GM23338 (cell line): ENCODE measurements around the gene ISG15. TPM values are rescaled to one million over a fixed set of nuclear protein-coding genes. Genes with fewer than 3 reads are reported as not detected.

ENCODE experiments used
- ATAC-seq: fragments of 200-7000 bp; cut with Tn5 transposase; 3 replicates; pipeline ENCODE4 v1.9.1; 2020
- DNase-seq: peaks from one replicate; pipeline ENCODE4 v3.0.0-alpha.2; 2015; ENCODE audit warnings: low spot score
- H2AFZ ChIP-seq: fragments of 200-600 bp; sonication (generic); 2 replicates; pipeline ENCODE4 v1.8.0; 2016; ENCODE audit warnings: antibody characterized with exemption, mild to moderate bottlenecking, moderate library complexity
- H3F3A ChIP-seq: fragments of 200-600 bp; sonication (generic); replicated peaks from 2 replicates; pipeline ENCODE4 v1.8.0; 2017; ENCODE audit warnings: antibody characterized with exemption, mixed run types, low read depth
- H3K27ac ChIP-seq: fragments of 200-600 bp; sonication (generic); 2 replicates; pipeline ENCODE4 v1.6.1; 2016; ENCODE audit warnings: low read depth
- H3K27me3 ChIP-seq: fragments of 200-600 bp; sonication (generic); 2 replicates; pipeline ENCODE4 v1.8.0; 2016; ENCODE audit warnings: mild to moderate bottlenecking, mixed run types, moderate library complexity; ENCODE audit not compliant: insufficient read depth
- H3K36me3 ChIP-seq: fragments of 200-600 bp; sonication (generic); 2 replicates; pipeline ENCODE4 v1.8.0; 2016; ENCODE audit warnings: mild to moderate bottlenecking; ENCODE audit not compliant: insufficient read depth
- H3K4me1 ChIP-seq: fragments of 200-600 bp; sonication (generic); 2 replicates; pipeline ENCODE4 v1.8.0; 2016; ENCODE audit warnings: mild to moderate bottlenecking, moderate library complexity; ENCODE audit not compliant: insufficient read depth
- H3K4me2 ChIP-seq: fragments of 200-600 bp; sonication (generic); 2 replicates; pipeline ENCODE4 v1.7.1; 2017; ENCODE audit warnings: mixed run types
- H3K4me3 ChIP-seq: fragments of 200-600 bp; sonication (generic); 2 replicates; pipeline ENCODE4 v1.6.1; 2016; ENCODE audit warnings: mixed run types
- H3K79me2 ChIP-seq: fragments of 200-600 bp; sonication (generic); replicated peaks from 2 replicates; pipeline ENCODE4 v1.8.0; 2017; ENCODE audit warnings: mild to moderate bottlenecking; ENCODE audit not compliant: insufficient read depth
- H3K9me2 ChIP-seq: fragments of 200-600 bp; sonication (generic); 2 replicates; pipeline ENCODE4 v1.8.0; 2017; ENCODE audit not compliant: insufficient read depth
- H4K20me1 ChIP-seq: fragments of 200-600 bp; sonication (generic); replicated peaks from 2 replicates; pipeline ENCODE4 v1.8.0; 2017; ENCODE audit warnings: mild to moderate bottlenecking; ENCODE audit not compliant: insufficient read depth
- H3K27ac Mint-ChIP-seq: 2 replicates; pipeline ENCODE4 v1.8.0; 2020; ENCODE audit warnings: inconsistent platforms, mild to moderate bottlenecking, moderate library complexity, mixed read lengths
- H3K27me3 Mint-ChIP-seq: 3 replicates; pipeline ENCODE4 v1.8.0; 2022; ENCODE audit warnings: low read depth, mild to moderate bottlenecking, moderate library complexity, mixed read lengths, inconsistent platforms; ENCODE audit not compliant: insufficient read depth, poor library complexity
- H3K36me3 Mint-ChIP-seq: 3 replicates; pipeline ENCODE4 v1.8.0; 2021; ENCODE audit warnings: low read depth, mild to moderate bottlenecking, inconsistent platforms, moderate library complexity, mixed read lengths
- H3K4me1 Mint-ChIP-seq: 3 replicates; pipeline ENCODE4 v1.8.0; 2020; ENCODE audit warnings: mild to moderate bottlenecking, inconsistent platforms, mixed read lengths
- H3K4me3 Mint-ChIP-seq: 3 replicates; pipeline ENCODE4 v1.8.0; 2021; ENCODE audit warnings: moderate library complexity, mild to moderate bottlenecking, inconsistent platforms, mixed read lengths
- H3K9me3 Mint-ChIP-seq: 3 replicates; pipeline ENCODE4 v1.8.0; 2020; ENCODE audit warnings: moderate library complexity, mild to moderate bottlenecking, inconsistent platforms, mixed read lengths
- CREB1 ChIP-seq: fragments of 250-450 bp; sonication (Bioruptor Pico); IDR thresholded peaks from 2 replicates; pipeline ENCODE4 v1.5.0; 2020; ENCODE audit warnings: low read depth, mild to moderate bottlenecking, moderate library complexity
- EZH2 ChIP-seq: fragments of 200-600 bp; sonication (generic); IDR thresholded peaks from one replicate; pipeline ENCODE4 v1.8.0; 2017; ENCODE audit warnings: antibody characterized with exemption, mild to moderate bottlenecking, low read depth; ENCODE audit not compliant: unreplicated experiment
- EZH2phosphoT487 ChIP-seq: fragments of 200-600 bp; sonication (generic); IDR thresholded peaks from one replicate; pipeline ENCODE4 v1.8.1; 2018; ENCODE audit warnings: antibody characterized with exemption; ENCODE audit not compliant: unreplicated experiment
- JUNB ChIP-seq: IDR thresholded peaks from one replicate; pipeline ENCODE4 v1.6.1; 2016; ENCODE audit warnings: antibody characterized with exemption; ENCODE audit not compliant: unreplicated experiment
- NANOG ChIP-seq: IDR thresholded peaks from 2 replicates; pipeline ENCODE4 v1.6.1; 2016; ENCODE audit warnings: antibody characterized with exemption, borderline replicate concordance
- POLR2AphosphoS5 ChIP-seq: IDR thresholded peaks from 2 replicates; pipeline ENCODE4 v1.6.1; 2016; ENCODE audit warnings: antibody characterized with exemption, low read depth
- STAT1 ChIP-seq: IDR thresholded peaks from one replicate; pipeline ENCODE4 v1.6.1; 2016; ENCODE audit warnings: antibody characterized with exemption; ENCODE audit not compliant: unreplicated experiment
- ZNF114 ChIP-seq: fragments of 250-450 bp; sonication (Bioruptor Pico); IDR thresholded peaks from 2 replicates; pipeline ENCODE4 v1.5.0; 2020; ENCODE audit warnings: mild to moderate bottlenecking, moderate library complexity
- ZNF331 ChIP-seq: fragments of 250-450 bp; sonication (Bioruptor Pico); IDR thresholded peaks from 2 replicates; pipeline ENCODE4 v1.5.0; 2020; ENCODE audit warnings: low read depth, mild to moderate bottlenecking, moderate library complexity
- polyA plus RNA-seq: library from polyadenylated mRNA; unstranded; fragments of >200 nt; fragmentation: Nextera tagmentation; extraction: Ambion mirVana; gene quantifications from 2 replicates; pipeline ENCODE4 v1.2.1, GENCODE V29; 2016
- total RNA-seq: library from RNA; depleted of rRNA; stranded (reverse); fragments of >200 nt; shearing (Covaris generic); gene quantifications from 2 replicates; pipeline ENCODE4 v1.2.3, GENCODE V29; 2014
- TF ChIP-seq, protein P1 (sequence below): IDR thresholded peaks from one replicate; pipeline ENCODE4 v1.6.1; 2018; ENCODE audit warnings: antibody characterized with exemption; ENCODE audit not compliant: unreplicated experiment
- TF ChIP-seq, protein P2 (sequence below): IDR thresholded peaks from 2 replicates; pipeline ENCODE4 v1.6.1; 2016; ENCODE audit warnings: antibody characterized with exemption
- TF ChIP-seq, protein P3 (sequence below), 2 experiments: fragments of 200-600 bp in 1 of 2; sonication (generic) in 1 of 2; conservative IDR thresholded peaks; 2 replicates each; pipeline versions ENCODE4 v1.5.1 to v1.6.1; 2016 to 2017; ENCODE audit warnings: antibody characterized with exemption in 2 of 2, low read depth in 2 of 2, mild to moderate bottlenecking in 2 of 2, moderate library complexity in 1 of 2

The ISG15 gene
- total and polyA plus RNA-seq, 2 experiments from 2014 or later = 52.9 to 101 TPM

DNA sequence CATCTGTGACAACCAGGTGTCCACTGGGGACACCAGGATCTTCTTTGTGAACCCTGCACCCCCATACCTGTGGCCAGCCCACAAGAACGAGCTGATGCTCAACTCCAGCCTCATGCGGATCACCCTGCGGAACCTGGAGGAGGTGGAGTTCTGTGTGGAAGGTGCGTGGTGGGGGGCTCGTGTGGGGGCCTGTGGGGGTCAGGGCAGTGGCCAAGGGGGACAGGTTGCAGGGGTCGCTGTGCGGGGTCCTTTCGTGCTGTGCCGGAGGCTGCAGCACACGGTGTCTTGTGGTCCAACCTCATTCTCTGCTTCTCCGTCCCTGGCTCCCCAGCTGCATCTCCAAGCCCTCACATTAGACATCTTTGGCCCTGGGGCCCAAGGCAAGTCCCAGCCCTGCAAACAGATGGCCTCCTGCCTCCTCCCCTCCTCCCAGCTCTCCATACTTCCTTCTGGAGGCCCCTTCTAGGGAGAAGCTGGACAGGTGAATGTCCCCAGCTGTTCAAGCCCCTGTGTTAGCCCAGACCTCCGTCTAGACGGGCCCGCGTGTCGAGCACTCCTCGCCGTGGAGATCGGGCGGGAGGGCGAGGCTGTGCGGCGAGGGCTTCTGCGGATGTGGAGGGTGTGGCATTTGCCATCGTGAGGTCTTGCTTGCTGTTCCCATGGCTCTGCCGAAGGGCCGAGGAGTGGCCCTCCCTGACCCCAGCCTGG lies 9.2 kb downstream of the ISG15 start (continued):
- TF ChIP-seq, protein P1, sequence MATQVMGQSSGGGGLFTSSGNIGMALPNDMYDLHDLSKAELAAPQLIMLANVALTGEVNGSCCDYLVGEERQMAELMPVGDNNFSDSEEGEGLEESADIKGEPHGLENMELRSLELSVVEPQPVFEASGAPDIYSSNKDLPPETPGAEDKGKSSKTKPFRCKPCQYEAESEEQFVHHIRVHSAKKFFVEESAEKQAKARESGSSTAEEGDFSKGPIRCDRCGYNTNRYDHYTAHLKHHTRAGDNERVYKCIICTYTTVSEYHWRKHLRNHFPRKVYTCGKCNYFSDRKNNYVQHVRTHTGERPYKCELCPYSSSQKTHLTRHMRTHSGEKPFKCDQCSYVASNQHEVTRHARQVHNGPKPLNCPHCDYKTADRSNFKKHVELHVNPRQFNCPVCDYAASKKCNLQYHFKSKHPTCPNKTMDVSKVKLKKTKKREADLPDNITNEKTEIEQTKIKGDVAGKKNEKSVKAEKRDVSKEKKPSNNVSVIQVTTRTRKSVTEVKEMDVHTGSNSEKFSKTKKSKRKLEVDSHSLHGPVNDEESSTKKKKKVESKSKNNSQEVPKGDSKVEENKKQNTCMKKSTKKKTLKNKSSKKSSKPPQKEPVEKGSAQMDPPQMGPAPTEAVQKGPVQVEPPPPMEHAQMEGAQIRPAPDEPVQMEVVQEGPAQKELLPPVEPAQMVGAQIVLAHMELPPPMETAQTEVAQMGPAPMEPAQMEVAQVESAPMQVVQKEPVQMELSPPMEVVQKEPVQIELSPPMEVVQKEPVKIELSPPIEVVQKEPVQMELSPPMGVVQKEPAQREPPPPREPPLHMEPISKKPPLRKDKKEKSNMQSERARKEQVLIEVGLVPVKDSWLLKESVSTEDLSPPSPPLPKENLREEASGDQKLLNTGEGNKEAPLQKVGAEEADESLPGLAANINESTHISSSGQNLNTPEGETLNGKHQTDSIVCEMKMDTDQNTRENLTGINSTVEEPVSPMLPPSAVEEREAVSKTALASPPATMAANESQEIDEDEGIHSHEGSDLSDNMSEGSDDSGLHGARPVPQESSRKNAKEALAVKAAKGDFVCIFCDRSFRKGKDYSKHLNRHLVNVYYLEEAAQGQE = no peak
- TF ChIP-seq JUNB = no peak
- TF ChIP-seq EZH2phosphoT487 = no peak
- TF ChIP-seq POLR2AphosphoS5 = no peak
- no peak for TF ChIP-seq ZNF331 (CRISPR knock-in tag)
- TF ChIP-seq NANOG = no peak
- TF ChIP-seq, protein P2, sequence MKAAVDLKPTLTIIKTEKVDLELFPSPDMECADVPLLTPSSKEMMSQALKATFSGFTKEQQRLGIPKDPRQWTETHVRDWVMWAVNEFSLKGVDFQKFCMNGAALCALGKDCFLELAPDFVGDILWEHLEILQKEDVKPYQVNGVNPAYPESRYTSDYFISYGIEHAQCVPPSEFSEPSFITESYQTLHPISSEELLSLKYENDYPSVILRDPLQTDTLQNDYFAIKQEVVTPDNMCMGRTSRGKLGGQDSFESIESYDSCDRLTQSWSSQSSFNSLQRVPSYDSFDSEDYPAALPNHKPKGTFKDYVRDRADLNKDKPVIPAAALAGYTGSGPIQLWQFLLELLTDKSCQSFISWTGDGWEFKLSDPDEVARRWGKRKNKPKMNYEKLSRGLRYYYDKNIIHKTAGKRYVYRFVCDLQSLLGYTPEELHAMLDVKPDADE = no peak

DNA sequence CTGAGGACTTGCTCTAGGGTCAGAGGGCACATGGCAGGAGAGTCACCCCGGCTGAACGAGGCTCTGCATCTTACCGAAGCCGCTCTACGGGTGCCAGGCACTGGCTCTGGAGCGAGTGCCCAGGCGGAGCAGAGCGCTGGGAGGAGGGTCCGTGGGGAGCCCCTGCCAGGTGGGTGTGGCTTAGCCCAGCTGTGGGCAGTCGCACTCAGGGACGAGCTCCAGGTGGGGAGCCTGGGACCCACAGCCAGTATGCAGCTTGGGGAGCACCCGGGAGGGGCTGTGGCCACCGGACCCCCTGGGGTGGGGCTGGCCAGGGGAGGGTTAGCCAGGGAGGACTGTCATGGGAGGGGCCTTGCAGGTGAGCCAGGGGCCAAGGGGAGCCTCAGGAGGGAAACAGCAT lies 10.4 kb downstream of the ISG15 start:
- no peaks in the 10 kb centered on the region for H3K36me3 ChIP-seq
- H3K27ac Mint-ChIP-seq = no peak overlapping the region
- peaks cover 20% of the 10 kb centered on the region for H3K36me3 Mint-ChIP-seq
- peaks cover 47% of the 10 kb centered on the region for H3K4me1 ChIP-seq
- no peaks in the 10 kb centered on the region for H3K9me2 ChIP-seq
- H3K4me2 ChIP-seq = peak overlapping the region; percentile 71; the same call in 1 of the 2 replicates
- peak; percentile 33 for DNase-seq
- peaks cover 19% of the 10 kb centered on the region for H3K27me3 Mint-ChIP-seq
- H3K9me3 Mint-ChIP-seq = no peaks in the 10 kb centered on the region
- peak; percentile 8; the same call in 2 of the 3 replicates for ATAC-seq
- H3K27ac ChIP-seq = no peak overlapping the region
- H3K4me3 ChIP-seq = no peak overlapping the region
- H2AFZ ChIP-seq = no peak overlapping the region
- H3K27me3 ChIP-seq = no peaks in the 10 kb centered on the region; the same call in 1 of the 2 replicates
- H3F3A ChIP-seq = no peaks in the 10 kb centered on the region
- 0 out of 2 replicates have a peak, but pooled peaks cover 5% of the 10 kb centered on the region for H3K79me2 ChIP-seq
- peaks cover 4% of the 10 kb centered on the region; the same call in 1 of the 2 replicates for H4K20me1 ChIP-seq
- H3K4me3 Mint-ChIP-seq = peak overlapping the region; percentile 14; the same call in 1 of the 3 replicates
- peaks cover 34% of the 10 kb centered on the region for H3K4me1 Mint-ChIP-seq
- TF ChIP-seq EZH2phosphoT487 (no peak), POLR2AphosphoS5 (no peak), JUNB (no peak), ZNF114 (CRISPR knock-in tag) (no peak), CREB1 (CRISPR knock-in tag) (no peak), NANOG (no peak), ZNF331 (CRISPR knock-in tag) (no peak), EZH2 (no peak), STAT1 (no peak)
- TF ChIP-seq, protein P3, sequence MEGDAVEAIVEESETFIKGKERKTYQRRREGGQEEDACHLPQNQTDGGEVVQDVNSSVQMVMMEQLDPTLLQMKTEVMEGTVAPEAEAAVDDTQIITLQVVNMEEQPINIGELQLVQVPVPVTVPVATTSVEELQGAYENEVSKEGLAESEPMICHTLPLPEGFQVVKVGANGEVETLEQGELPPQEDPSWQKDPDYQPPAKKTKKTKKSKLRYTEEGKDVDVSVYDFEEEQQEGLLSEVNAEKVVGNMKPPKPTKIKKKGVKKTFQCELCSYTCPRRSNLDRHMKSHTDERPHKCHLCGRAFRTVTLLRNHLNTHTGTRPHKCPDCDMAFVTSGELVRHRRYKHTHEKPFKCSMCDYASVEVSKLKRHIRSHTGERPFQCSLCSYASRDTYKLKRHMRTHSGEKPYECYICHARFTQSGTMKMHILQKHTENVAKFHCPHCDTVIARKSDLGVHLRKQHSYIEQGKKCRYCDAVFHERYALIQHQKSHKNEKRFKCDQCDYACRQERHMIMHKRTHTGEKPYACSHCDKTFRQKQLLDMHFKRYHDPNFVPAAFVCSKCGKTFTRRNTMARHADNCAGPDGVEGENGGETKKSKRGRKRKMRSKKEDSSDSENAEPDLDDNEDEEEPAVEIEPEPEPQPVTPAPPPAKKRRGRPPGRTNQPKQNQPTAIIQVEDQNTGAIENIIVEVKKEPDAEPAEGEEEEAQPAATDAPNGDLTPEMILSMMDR (conservative IDR thresholded peaks at IDR 0.05; ENCODE audit: low read depth in 2 of 2) = no peak
- TF ChIP-seq, protein P1 = no peak
- TF ChIP-seq, protein P2 = no peak
